GM19468 (cell line): Measurements from ENCODE around the gene SRGN.
"Not testable (repeated sequence)": the region's sequence is repeated elsewhere in the genome, so short reads cannot be mapped to it uniquely, and the experiment has no call there.

ENCODE experiments used
- ATAC-seq: cut with Tn5 transposase; IDR thresholded peaks from one replicate; pipeline ENCODE4 v1.9.1; 2021; ENCODE audit warnings: mild to moderate bottlenecking, moderate library complexity, moderate number of reproducible peaks; ENCODE audit not compliant: unreplicated experiment; ENCODE audit errors: extremely low read depth

The SRGN gene, protein sequence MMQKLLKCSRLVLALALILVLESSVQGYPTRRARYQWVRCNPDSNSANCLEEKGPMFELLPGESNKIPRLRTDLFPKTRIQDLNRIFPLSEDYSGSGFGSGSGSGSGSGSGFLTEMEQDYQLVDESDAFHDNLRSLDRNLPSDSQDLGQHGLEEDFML

DNA sequence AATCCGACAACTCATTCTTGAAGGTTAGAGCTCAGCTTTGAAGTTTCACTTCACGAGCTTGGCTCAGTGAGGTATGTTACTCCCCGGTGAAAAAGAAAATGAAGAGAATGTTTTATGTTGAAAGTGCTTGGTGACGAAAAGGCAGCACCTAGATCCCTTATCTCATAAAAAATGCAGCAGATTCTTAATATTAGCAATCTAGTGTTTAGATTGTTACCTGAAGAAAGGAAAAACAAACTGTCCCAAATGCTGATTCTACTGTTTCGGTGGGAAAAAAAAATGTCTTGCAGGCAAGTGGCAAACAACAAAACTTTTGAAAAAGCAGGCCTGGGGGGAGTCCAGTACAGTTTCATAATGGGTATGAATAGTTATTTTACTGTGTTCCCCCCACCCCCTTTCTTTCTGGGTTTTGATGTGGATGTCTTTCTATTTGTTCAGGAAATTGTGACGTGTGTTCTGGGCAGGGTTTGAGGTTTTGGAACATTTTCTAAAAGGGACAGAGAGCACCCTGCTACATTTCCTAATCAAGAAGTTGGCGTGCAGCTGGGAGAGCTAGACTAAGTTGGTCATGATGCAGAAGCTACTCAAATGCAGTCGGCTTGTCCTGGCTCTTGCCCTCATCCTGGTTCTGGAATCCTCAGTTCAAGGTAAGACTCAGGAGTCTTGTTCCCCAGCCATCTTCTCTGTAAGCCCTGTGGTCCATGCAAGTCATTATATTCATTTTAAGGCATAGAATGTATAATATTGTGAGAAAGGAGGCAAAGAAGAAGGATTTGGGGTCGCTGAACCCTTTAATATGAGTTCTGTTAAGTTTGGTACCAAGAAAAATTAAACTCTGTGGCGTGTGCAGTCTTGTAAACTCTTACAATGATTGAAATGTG lies at the start of gene SRGN:
Gene SRGN (plus strand): TSS at position 514 of the 881 bp plus-strand sequence. CDS start 55 bp downstream, at position 569.
- ATAC-seq: peak; percentile 27

DNA sequence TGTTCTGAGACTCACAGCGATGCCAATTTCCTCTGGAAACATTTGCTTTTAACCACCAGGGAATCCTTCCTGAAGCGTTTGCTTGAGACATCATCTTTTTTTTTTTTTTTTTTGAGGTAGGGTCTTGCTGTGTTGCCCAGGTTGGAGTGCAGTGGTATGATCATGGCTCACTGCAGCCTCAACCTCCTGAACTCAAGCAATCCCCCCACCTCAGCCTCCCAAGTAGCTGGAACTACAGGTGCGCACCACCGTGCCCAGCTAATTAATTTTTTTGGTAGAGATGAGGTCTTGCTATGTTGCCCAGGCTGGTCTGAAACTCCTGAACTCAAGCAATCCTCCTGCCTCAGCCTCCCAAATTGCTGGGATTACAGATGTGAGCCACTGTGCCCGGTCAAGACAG lies 47.0 kb upstream of the SRGN start:
- ATAC-seq: not testable (repeated sequence)

DNA sequence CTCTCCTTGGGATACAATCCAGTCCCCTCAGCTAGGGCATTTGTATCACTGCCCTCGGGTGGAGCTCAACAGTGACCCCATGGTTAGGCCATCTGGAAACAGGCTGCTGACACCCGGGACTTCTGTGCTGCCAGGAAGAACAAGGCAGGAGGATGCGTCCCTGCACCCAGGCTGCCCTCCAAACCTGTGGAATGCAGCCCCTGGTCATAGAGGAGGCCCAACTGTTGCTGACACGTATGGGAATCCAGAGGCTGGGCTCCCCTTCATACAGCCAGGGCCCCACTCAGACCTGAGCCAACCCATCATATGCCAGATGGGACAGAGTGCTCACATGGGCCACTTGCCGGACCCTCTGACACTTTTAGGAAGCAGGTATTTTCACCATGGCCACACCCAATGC lies 45.5 kb upstream of the SRGN start:
- no peak for ATAC-seq

DNA sequence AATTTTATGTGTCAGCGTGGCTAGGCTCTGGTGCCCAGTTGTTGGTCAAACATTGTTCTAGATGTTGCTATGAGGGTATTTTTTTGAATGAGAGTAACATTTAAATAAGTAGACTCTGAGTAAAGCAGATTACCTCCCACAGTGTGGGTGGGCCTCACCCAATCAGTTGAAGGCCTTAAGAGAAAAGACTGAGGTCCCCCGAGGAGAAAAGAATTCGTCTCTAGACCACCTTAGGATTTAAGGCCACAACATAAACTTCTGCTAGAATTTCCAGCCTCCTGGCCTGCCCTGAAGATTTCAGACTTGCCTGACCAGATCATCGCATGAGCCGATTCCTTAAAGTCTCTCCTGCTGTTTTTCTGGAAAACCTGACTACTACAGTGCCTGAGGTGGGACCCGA lies 45.1 kb upstream of the SRGN start:
- no peak for ATAC-seq

DNA sequence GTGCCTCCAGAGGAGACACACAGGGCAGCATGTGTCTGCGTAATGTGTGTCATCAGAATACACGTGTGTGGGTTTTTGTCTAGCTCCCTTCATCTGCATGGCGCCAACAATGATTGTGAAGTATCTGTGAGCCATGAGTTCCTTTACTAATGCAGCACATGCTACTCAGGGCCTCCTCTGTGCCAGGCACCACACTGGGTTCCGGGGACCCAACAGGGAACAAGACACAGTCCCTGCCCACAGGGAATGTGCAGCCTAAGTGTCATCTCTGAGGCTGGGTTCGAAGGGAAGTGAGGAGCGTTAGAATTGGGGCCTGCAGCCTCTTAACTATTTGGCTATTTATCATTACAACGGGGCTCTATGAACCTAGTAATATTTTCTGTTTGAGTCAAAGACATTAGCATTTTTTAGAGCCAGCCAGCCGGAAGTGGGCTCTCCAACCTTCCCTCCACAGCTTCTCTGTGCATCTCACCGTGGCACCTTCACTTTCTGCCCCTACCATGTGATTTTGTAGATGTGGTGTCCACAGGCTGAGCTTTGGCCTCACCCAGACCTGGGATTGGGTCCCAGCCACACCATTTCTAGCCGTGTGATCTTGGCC lies 43.9 kb upstream of the SRGN start:
- ATAC-seq: peak; percentile 49

DNA sequence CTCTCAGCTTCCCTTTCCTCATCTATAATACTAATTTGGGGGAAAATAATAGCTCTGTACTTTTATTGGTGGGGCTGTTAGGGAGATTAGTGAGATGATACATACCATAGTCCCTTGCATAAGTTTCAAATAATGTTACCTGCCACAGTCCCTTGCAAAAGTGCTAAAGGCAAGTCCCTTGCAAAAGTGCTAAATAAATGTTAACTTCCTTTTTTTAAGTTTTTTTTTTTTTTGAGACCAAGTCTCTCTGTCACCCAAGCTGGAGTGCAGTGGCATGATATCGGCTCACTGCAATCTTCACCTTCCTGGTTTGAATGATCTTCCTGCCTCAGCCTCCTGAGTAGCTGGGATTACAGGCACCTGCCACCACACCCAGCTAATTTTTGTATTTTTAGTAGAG lies 43.4 kb upstream of the SRGN start:
- no peak for ATAC-seq

DNA sequence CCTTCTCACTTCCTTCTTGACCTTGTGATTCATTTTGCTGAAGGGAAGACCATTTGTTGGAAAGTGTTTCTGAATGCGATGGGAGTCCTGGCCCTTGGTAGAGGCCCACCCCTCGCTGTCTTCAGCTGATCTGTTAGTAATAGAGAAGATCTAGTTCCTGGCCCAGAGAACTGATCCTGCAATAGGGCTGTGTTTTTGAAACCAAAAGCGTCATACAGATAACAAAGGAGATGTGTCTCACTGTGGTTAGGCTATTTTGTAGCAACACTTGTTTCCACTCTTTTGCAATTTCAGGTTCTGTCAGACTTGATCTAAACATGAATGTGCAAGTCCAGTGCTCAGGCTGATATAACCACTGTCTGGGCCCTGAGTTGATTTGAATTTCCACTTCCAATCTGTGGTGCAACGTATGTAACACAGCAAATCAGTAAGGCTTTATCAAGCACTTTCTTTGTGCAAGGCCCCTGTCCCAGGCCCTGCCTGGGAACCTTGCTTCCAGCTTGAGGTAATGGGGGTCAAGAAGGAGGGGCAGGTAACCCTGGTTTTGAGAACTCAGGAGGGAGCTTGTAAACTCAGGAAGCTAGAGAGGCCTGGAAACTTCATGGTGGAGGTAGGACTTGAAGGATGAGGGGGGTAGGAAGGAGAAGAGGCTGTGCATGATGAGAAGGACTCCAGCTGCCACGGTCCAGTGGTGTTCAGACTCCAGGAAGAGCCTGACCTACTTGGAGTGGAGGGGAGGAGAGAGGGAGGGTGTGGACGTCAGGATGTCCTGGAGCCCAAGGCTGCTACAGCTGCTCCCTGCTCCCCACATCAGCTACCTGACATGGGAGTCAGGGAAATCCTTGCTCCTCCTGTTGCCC lies 42.2 kb upstream of the SRGN start:
- peak; percentile 41 for ATAC-seq

DNA sequence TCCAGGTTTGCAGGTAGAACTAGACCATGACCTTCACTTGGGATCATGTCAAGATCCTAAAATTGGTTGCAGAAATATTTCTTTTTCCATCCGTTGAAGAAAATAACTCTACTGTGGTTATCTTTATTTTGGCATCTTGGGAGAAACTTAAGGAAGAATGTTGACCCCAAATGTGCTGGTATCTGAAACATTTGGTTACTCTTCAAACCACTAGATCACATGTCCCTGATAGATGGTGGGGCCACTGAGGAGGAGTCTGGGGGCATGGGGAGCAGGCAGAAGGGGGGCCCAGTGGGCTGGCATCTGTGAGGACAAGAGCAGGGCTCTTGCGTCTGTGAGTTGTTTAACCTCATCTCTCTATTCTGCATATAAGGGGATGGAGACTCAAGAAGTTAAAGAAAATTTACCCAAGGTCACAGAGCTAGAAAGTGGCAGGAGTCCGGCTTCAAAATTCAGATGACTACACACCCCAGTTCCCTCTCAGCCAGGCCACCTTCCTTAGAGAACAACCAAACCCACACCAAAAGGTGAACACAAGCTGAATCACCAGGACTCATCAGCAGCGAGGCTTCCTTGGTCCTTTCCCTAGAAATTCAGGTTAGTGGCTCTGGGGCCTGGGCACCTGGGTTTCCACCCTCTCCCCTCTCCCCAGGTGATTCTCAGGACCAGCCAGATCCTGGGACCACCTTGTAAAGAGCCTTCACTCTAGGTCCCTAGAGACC lies 40.6 kb upstream of the SRGN start:
- no peak for ATAC-seq

DNA sequence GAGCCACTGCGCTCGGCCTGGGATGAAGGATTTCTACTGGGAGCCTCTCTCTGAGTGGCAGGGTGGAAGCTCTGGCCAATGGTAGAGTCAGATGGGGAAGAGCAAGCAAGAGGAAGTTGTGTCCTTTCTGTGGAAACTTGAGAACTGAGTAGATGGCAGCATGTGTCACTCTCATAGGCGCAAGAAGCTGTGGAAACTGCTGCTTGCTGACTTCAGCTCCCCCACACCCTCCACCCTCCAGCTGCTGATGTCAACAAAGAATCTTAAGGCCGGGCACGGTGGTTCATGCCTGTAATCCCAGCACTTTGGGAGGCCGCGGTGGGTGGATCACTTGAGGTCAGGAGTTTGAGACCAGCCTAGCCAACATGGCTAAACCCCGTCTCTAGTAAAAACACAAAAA lies 39.8 kb upstream of the SRGN start:
- no peak for ATAC-seq

DNA sequence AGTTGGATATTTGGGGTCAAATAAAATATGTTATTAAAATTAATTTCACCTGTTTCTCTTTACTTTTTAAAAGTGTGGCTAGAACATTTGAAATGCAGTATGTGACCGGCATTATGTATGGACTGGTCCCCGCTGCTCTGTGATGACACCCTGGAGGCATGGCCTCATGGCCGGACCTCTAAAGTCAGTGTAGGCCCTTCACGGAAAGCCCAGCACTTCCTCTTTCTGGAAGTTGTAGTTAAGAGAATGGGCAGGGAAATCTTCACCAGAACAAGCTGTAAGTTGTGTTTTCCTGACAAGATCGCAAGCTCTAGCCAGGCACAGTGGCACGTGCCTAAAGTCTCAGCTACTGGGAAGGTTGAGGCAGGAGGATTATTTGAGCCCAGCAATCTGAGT lies 38.3 kb upstream of the SRGN start:
- ATAC-seq: no peak

DNA sequence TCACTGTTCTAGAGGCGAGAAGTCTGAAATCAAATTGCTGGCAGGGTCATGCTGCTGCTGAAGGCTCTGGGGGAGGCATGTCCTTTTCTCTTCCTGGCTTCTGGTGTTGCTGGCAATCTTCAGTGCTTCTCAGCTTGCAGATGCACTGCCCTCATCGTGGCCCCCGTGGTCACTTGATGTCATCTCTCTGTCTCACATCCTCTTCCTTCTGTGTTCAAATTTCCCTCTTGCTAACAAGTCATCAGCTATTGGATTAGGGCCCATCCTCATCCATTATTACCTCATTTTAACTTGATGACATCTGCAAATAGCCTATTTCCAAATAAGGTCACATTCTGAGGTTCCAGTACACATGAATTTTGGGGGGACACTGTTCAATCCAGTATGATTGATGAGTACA lies 36.6 kb upstream of the SRGN start:
- ATAC-seq: no peak

DNA sequence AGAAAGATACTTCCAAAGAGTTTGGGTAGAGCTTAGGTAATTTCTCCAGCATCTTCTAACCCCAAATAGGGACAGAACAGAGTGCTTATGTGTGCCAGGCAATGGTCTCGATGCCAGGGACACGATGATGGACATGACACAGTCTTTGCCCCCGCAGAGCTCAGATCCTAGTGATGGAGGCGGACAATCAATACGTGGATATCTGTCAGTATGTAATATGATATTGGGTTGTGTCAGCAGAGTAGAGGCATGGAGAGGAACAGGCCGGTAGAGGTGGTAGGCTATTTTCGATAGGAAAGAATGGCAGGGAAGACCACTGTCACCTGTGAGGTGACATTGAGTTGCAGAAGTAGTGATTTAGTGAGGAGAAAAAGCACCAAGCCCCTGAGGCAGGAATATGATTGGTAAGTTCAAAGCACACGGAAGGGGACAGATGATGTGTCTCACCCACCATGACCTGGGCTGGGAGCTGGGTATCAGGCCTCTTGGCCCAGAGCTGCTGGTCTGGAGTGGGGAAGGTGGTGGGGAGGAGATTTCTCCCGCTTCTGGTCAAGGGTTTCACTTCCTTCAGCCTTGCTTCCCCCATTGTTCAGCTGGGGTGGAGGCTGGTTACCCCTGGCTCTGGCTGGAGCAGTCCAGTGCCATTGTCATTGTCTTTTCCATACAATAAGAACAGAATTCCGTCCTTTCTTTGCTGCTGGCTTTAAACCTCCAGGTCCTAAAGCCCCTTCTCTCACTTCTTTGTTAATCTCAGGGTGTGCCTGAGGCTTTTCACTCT lies 36.0 kb upstream of the SRGN start:
- no peak for ATAC-seq

DNA sequence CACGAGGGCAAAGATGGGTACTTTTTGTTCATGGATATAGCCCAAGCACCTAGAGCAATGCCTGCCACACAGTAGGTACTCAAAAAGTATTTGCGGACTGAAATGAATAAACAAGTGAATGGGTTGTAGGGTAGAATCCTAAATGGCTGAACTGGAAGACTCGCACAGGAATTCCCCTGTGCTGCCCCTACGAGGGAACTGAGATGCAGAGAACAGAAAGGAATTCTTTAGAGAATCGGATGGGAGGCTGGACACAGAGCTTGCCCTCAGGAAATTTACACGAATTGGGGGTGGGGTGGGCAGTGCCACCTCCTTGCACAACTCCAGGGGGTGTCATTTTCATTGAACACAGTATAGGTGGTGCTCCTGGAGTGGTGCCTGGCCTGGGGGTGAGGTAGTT lies 35.2 kb upstream of the SRGN start:
- ATAC-seq: no peak

DNA sequence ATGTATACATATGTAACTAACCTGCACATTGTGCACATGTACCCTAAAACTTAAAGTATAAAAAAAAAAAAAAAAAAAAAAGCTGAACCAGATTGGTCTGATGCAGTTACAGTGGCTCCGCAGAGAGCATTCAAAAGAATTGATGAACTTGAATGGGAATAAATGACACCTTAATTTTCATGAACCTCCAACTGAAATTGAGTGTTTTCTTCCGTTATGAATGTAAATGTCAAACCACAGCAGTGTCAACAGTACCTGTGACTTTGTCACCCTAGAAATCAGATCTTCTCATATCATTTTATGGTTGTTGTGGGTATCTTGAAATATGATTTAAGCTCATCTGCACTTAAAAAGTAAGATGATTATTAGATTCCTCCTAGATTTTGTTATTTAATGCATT lies 32.7 kb upstream of the SRGN start:
- ATAC-seq: no peak

DNA sequence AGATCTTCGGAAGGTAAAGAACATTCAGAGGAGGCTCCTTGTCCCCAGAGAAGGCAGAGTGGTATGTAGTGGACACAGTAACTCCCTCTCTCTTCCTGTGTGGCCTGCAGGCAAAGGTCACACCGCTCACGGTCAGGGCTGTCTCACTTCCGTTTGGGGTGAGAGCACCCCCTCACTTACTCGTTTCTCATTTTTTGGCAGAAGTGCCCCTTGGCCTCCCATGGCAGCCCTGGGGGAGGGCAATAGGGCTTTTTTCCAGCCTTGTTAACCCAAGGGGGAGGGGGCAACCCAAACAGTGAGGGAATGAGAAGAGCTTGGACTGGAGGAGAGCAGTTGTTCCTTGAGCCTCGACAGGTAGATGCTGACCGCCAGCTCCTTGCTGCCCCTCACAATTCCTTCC lies 31.8 kb upstream of the SRGN start:
- ATAC-seq: no peak

DNA sequence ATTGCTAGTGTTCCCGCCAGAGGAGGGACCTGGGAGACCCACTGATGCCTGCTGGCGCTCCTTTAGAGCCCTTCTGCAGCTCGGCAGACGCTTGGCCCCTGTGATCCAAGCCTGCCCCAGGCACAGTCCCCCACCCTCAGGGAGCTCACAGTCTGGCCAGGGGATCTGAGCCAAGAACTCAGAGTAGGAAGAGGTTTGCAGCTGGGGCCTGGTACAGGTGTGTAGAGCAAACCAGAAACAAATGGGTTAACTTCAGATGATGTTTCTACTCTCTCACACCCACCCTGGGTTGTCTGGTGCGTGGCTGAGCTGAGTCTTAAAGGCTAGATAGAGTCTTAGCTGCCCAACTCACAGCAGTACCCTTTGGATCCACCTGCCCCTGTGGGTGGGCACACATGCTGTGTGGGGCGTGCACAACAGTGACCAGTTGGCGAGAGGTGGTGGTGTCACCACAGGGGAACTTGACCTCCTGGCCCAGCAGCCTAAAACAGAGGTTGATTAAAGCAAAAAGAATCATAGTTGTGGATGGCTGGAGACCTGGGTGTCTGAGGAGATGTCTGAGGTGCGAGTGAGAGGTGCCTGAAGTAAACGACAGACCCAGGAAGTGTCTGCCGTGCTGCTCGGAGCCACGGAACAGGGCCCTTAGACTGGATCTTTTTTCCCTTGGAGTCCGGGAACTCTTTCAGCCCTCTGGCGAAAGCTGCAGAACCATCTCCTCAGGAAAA lies 31.2 kb upstream of the SRGN start:
- no peak for ATAC-seq

DNA sequence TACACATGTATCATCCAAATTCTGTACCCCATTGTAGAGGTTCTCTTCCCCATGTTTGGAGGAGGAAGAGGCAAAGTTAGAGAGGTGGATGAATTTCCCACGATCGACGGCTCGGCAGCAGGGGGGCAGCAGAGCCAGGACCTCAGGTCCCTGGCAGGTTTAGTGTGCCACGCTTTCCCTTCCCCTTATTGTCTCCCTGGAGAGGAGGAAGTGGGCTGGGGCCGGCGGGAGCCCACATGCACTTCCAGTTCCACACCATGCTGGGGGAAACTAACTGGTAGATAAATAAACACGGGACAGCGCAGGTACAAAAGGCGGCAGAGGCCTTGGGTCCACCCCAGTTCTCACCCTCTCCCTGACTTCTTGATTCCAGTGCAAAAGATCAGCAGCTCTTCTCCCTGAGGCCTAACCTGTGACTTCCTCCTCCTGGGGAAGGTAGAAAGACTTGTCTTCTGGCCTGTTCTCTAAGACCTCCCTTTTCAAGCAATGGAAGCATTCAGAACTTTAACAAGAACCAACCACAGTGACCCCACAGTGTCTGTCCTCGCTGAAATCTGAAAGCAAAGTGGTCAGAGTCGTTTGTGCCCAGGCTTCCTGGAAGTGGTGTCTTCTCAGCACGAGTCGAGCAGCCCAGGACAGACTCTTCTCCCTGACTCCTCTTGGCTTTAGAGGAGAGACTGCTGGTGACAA lies 30.5 kb upstream of the SRGN start:
- ATAC-seq: no peak

DNA sequence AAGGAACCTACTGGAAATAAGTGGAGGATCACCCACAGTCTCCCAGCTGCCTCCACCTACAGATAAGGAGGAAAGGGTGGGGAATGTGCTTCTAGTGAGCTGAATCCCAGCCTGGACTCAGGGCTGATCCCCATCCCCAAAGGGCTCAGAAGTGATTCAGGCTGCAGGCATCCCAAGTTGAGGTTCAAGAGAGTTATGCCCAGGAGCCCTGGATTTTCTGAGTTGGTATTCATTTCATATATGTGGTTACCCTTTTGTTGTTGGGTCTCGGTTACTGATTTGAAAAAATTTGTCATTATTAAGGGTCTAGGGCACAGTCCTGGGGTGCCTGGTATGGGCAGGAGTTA lies 30.0 kb upstream of the SRGN start:
- no peak for ATAC-seq
